Measurements from ENCODE around the gene DSE.

DSE gene

DNA sequence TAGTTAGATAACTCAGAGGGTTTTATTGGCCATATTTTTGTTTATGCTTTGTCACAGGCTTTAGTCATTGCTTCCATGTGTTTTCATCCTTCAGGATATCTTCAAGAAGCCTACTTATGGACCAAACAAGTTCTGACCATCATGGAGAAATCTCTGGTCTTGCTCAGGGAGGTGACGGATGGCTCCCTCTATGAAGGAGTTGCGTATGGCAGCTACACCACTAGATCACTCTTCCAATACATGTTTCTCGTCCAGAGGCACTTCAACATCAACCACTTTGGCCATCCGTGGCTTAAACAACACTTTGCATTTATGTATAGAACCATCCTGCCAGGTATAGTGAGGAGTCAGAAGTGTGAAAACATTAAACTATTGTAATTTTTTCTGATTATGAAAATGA is 60.1 kb downstream of the DSE start:
- no peak overlapping the region for H3K27ac ChIP-seq

DNA sequence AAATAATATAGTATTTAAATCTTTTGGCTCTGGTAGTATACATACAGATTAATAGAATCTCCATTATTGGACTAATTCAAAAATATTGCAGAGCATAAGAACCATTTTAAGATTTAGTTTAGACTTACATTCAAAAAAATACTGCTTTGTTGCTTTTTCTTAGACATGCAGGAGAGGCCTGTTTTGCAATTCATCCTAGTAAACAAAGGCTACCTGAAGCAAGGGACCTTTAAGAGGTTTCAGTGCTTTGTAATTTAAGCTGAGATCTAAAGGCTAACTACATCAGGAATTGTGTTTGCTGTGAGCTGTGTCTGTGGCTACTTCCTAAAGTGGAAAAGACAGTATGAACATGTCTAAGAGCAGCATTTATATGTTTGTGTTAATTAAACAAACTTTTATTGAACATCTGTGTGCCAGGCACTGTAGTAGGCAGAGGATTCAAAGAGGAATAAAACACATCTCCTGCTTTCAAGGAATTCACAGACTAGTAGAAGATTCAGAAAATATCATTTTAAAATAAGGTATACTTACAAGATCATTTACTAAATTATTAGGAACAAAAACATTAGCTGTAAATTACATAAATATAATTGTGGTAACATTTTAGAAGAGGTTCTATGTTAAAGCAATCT is 61.3 kb downstream of the DSE start:
- no peak overlapping the region for H3K27ac ChIP-seq
- TF ChIP-seq, protein P1, sequence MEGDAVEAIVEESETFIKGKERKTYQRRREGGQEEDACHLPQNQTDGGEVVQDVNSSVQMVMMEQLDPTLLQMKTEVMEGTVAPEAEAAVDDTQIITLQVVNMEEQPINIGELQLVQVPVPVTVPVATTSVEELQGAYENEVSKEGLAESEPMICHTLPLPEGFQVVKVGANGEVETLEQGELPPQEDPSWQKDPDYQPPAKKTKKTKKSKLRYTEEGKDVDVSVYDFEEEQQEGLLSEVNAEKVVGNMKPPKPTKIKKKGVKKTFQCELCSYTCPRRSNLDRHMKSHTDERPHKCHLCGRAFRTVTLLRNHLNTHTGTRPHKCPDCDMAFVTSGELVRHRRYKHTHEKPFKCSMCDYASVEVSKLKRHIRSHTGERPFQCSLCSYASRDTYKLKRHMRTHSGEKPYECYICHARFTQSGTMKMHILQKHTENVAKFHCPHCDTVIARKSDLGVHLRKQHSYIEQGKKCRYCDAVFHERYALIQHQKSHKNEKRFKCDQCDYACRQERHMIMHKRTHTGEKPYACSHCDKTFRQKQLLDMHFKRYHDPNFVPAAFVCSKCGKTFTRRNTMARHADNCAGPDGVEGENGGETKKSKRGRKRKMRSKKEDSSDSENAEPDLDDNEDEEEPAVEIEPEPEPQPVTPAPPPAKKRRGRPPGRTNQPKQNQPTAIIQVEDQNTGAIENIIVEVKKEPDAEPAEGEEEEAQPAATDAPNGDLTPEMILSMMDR (IDR thresholded peaks at IDR 0.05): no peak
- TF ChIP-seq ZFX (IDR thresholded peaks at IDR 0.05; ENCODE audit: borderline replicate concordance): no peak

More for the DNA sequence above, 60.1 kb downstream of the DSE start:
- TF ChIP-seq, protein P1 (IDR thresholded peaks at IDR 0.05): no peak
- no peak for TF ChIP-seq ZFX (IDR thresholded peaks at IDR 0.05; ENCODE audit: borderline replicate concordance)

DNA sequence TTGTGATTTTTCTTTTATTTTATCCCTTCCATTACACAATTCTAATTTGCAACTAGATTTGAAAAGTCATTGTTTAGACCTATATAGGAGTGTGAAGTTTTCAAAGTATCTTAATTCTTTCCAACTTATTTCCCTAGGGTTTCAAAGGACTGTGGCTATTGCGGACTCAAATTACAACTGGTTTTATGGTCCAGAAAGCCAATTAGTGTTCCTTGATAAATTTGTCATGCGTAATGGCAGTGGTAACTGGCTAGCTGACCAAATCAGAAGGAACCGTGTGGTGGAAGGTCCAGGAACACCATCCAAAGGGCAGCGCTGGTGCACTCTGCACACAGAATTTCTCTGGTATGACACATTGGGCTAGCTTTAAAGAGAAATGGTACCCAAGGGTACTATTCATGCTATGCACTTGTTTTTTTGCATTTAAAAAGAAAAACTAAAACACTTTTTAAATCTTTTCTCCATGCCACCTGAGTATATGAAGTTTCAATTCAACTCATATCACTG is 62.5 kb downstream of the DSE start:
- TF ChIP-seq, protein P1 (IDR thresholded peaks at IDR 0.05): no peak
- no peak for TF ChIP-seq ZFX (IDR thresholded peaks at IDR 0.05; ENCODE audit: borderline replicate concordance)
- no peak overlapping the region for H3K27ac ChIP-seq

DNA sequence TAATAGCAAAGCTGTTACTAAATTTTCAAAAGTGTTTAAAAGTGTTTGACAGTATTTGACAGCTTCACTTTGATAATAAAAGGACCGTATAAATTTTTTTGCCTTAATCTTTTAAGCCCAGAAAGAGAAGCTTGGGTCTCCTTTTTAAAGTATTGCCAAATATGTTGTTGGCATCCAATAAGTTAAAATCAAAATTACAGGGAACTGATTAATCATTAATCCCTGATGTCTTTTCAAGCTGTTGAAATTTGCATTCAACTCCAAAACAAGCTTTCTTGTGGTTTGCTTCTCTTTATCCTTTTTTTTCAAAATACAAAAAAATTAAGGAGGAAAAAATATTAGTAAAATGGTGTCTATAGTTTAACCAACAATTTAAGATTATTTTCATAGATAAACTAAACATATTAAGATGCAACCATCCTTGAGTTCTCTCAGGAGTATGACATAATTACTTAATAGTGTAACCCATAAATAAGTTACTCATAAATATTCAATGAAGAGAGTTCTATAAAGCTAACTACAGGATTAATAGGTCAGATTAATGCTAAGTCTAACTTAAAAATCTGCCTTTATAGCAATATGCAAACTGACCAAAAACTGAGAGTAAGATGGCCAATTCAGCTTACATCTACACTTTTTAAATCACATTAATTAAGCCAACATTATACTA is 63.4 kb downstream of the DSE start:
- TF ChIP-seq, protein P1 (IDR thresholded peaks at IDR 0.05): no peak
- no peak for TF ChIP-seq ZFX (IDR thresholded peaks at IDR 0.05; ENCODE audit: borderline replicate concordance)
- H3K27ac ChIP-seq: no peak overlapping the region

DNA sequence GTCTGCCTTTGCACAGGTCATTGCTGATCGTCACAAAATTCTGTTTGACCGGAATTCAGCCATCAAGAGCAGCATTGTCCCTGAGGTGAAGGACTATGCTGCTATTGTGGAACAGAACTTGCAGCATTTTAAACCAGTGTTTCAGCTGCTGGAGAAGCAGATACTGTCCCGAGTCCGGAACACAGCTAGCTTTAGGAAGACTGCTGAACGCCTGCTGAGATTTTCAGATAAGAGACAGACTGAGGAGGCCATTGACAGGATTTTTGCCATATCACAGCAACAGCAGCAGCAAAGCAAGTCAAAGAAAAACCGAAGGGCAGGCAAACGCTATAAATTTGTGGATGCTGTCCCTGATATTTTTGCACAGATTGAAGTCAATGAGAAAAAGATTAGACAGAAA is 65.8 kb downstream of the DSE start:
- no peak for TF ChIP-seq ZFX (IDR thresholded peaks at IDR 0.05; ENCODE audit: borderline replicate concordance)
- TF ChIP-seq, protein P1 (IDR thresholded peaks at IDR 0.05): no peak
- H3K27ac ChIP-seq: no peak overlapping the region

DNA sequence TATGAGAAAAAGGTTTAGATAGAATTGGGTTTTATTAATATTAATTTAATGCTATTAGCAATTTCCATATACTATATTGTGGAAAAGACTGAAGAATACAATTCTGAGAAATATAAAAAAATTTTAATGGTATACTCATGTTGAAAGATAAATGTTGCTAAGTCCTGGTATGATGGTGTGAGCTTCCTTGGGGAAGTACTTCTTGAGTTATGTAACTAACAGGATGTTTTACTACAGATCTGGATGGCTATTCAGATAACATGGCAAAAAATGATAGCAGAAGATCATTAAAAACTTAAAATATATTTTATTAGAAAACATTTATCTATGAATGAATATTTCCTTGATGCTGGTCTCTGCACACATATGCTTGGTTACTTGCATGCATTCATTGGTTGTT is 66.9 kb downstream of the DSE start:
- no peak overlapping the region for H3K27ac ChIP-seq
- TF ChIP-seq, protein P1 (IDR thresholded peaks at IDR 0.05): no peak
- TF ChIP-seq ZFX (IDR thresholded peaks at IDR 0.05; ENCODE audit: borderline replicate concordance): no peak
